CD4-positive, alpha-beta T cell treated with Interleukin-4 for 1 hour (primary cell): ENCODE measurements around the gene TUT7.
"Not testable (repeated sequence)": the region's sequence is repeated elsewhere in the genome, so short reads cannot be mapped to it uniquely, and the experiment has no call there.

ENCODE experiments used
- DNase-seq, 2 donors: peaks; one replicate each; pipeline ENCODE4 v3.0.0-alpha.2; 2020 to 2022

The TUT7 gene

DNA sequence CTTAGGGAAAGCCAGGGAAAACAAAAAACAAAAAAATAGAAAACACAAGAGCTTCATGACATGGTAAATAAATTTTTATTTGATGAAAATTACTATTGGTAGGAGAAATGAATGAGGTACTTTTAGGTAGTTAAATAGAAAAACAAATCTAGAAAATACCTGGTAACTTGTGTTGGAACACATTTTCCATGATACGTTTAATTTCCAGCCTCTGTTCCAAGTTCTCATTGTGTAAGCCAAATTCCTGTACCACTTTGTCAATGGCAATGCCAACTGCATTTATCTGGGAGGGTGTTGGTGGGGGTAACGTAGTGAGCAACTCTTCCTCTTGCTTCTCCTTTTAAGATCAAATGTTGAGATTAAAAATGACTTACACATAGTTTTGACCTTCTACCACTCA is 9.4 kb downstream of the TUT7 start:
- DNase-seq = no peak

DNA sequence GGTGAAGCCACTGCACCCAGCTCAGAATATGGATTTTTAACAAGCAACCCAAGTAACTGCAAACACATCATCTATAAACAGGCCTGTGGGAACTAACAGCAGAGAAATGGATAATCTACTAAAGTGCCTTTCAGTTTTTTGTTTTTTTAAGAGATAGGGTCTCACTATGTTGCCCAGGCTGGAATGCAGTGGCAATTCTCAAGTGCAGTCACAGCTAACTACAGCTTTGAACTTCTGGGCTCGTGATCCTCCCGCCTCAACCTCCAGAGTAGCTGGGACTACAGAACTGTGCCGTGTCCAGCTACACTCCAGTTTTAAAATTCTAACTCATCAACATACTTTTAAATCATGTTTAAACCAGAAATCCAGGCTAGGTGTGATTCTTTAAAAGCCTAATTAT is 11.9 kb downstream of the TUT7 start:
- no peak for DNase-seq

DNA sequence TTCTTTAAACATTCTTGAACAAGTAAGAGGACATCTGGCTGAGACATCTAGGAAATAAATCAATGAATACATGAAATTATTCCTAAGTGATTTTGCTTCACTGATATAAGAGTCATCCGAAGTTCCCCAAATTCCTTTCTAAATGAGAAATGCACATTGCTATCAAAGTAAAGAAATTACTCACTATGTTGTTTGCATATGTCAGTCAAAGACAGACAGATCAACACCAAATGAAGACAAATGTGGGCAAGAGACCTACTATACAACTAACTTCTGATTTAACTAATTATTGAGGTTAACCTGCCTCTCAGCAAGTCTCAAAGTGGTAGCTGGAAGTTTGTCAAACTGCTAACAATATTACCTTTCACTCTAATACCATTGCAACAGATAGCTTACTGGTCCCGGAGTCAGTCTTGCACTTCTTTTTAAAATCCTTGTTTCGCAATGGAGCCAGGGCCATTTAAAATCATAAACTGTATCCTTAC is 13.2 kb downstream of the TUT7 start:
- no peak for DNase-seq

DNA sequence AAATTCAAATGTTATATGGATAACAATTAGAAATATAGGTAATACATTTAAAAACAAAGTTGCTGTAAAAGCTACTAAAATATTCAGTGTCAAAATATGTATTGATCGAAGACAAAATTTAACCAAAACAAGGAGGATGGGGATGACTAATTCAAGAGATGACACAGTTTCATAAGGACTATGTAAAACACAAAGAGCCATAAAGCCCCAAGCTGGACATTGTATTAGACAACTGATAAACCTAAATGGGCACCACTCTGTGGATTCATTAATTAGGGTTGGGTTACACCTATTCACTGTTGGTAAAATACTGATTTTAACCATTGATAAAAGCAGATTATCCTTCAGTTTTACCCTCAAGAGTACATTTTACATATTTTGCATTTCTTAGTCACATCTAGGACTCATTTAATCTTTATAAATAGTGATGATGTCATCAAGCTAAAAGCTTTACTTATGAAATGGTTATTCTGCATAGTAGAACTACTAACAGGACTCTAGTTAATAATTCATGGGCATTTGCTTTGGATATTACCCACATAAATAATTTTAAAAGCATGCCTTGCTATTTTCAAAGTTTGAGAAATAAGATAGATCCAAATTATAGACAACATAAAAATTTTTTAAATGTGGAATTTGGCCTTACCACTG is 13.7 kb downstream of the TUT7 start:
- DNase-seq = no peak

DNA sequence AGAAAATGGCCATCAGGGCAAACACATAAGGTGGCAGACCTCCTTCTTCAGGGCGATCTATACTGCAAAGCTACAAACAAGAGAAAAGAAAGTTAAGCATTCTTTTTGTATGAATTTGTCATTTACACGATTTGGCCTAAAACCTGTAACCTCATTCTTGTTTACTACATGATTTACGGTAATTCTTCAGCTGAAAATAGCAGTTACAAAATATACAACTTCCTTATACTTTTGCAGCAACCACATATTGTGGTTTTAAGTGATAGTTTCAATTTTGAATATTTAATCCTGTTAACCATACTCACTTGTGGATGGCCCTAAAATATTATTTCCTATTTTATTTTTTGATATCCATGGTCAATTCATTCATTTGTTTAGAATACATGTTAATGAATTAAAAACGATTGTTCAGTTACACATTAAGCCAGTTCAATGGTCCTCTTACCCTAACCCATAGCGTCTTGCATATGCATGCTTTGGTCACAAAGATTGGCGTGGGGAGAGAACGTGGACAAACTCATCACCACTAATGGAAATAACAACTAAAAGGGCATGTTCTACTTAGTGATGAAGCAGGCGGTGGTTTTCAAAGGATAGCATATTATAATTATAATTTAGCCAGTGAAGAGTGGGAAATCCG is 16.6 kb downstream of the TUT7 start:
- DNase-seq = peak in 1 of 2 donors; percentile 63

DNA sequence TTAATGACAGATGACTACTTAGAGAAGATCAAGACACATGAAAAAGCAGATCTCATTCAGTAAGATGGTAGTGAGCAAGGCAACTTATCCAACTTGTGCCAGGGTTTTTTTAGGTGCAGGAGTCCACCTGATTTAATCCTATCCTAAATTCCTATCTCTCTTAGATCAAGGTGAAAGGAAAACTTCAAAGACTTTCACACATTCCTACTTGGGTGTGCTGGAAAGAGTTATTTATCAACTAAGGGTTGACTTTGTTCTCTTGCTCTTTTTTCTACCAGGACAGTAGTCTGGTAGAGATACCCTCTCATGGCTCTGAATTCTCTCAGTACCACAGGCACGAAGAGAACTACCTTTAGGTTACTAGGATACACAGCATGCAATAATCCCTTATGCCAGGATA is 18.2 kb downstream of the TUT7 start:
- DNase-seq = no peak

DNA sequence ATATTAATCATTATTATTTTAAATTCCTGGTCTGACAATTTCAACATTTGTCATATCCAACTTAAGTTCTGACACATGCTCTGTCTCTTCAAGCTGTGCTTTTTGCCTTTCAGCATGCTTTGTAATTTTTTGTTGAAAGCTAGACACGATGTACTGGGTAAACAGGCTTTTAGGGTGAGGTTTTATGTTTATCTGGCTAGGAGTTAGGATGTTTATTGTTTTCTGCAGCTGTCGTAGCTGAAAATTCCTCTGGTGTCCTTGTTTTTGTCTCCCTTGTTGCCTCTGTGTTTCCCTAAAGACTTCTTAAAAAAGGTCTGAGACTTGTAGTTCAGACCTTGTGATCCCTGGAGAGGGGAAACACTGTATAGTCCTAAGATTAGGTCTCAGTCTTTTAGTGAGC is 20.6 kb downstream of the TUT7 start:
- no peak for DNase-seq

DNA sequence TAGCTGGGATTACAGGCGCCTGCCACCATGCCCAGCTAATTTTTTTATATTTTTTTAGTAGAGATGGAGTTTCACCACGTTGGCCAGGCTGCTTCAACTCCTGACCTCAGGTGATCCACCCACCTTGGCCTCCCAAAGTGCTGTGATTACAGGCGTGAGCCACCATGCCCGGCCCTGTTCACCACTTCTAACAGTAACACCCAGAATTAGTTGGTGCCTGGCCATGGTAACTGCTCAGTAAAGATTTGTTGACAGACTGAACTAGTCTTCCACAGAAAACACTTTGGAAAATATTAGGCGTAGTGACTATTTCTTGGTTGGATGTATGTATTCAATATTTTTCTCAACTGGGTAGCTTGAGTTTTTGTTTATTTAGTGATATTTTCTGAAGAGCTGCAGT is 24.0 kb downstream of the TUT7 start:
- no peak for DNase-seq

DNA sequence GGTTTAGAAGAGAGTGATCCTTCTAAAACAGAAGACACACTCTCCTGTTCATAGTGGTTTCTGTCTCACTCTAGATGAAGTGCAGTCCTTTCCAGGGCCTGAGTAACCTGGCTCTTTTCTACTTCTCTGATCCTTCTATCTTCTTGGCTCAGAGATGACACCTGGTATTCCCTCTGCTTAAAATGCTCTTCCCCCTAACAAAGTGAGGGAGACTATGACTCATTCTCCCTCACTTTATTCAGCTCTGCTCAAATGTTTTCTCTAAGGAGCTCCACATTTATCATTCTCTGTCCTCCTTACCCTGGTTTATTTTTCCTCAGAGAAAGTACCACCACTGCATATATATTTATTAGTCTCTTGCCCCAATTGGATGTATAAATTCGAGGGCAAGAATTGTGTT is 24.6 kb downstream of the TUT7 start:
- DNase-seq = no peak

DNA sequence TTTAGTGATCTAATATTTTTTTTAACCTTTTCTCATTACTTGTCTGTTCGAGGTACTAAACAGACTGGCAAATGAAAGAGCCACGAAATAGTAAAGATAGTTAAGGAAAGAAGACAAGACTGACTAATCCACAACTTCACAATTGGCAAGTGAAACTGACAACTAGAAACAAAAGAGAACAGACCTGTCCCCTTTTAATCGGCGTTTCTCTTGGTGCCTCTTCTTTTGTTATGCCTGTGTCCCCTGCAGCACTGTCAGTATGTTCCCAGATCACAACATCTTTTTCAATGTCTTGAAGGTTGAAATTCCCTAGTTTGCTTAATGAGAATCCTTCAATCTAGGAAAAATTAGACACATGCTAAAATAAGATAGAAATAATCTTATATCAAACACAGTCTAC is 26.1 kb downstream of the TUT7 start:
- DNase-seq = no peak

DNA sequence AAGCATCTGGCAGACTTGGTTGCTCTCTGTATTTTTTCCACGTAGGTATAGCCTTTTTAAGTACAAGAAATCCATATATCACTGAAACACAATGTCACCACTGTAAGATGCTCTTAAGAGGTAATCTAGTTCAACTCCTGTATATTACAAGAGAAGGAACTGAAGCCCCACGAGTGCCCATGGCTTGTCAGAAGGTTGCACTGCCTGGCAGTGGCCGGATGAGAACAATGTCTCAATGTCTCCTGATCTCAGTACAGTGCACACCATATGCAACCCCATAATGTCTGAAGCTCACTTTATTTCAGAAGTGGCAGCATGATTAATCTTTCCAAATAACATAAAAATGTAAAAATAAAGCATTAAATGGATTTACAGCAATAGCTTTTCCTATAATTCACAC is 27.7 kb downstream of the TUT7 start:
- no peak for DNase-seq

DNA sequence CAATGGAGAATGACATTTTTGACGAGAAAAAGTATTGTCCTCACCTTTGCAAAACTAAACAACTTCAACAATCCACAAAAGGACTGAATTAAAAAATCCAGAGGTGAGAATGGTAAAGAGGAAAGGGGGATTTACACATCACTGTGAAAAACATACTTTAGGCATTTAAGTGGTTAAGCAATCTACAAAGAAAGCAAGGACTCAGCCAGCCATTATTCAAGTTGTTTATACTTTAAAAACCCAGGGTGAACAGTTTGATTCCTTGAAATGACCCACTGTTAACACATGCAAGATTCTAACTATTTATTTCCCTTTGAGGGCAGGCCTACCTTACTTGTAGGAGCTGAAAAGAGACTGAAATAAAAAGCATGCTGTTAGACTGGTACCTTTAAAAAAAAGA is 29.3 kb downstream of the TUT7 start:
- DNase-seq = no peak

DNA sequence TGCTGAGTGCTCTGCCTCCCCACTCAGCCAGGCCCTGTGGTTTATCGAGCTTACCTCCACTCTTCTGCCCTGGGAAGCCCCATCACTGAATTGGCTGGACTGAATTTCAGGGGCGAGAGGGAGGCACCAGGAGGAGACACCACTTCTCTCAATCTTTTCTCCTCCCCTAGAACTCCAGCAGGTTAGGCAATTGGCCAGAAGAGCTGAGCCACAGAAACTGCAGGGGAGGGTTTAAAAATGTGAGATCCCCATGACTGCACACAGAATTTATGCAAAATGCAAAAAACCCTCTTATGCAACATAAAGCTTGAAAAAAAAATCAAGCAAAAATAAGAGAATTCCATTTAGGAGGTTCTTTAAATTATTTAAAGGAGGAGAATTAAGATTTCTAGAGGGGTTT is 29.9 kb downstream of the TUT7 start:
- no peak for DNase-seq

DNA sequence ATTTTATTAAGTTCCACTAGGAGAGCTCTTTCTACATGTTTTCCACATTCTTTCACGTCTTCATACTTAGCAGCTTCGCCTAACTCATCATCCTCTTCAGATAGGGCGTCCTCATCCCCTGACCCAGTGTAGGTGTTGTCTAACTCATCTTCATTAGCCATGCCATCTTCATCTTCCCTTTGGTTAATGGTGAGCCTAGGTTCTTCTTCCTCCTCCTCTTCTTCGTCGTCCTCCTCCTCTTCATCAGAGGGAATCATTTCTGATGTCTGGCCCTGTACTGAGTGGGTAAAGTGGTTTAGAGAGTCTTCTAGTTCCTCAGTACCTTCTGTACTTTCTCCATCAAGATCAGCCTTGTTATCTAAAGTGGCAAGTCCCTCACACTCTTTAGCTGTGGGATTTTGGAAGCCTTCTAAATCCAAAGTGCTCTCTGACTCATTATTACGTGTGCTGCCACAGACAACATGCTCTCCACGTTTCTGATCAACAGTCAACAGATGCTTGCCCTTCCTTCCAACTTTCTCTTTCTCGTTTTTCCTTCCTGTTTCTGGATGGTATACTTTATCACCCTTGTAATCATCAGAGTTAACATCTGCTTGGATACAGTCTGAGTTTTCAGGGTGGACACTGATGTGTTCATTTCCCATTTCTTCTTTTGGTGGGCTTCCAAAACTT is 31.1 kb downstream of the TUT7 start:
- DNase-seq = no peak

DNA sequence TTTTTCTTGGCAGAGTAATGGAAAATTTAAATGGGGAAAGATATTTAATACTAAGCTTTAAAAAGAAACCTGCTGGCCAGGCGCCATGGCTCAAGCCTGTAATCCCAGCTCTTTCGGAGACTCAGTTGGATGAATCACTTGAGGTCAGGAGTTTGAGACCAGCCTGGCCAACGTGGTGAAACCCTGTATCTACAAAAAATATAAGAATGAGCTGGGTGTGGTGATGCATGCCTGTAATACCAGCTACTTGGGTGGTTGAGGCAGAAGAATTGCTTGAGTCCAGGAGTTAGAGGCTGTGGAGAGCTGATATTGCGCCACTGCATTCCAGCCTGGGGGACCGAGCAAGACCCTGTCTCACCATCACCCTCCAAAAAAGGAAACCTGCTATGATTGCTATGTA is 32.8 kb downstream of the TUT7 start:
- no peak for DNase-seq

DNA sequence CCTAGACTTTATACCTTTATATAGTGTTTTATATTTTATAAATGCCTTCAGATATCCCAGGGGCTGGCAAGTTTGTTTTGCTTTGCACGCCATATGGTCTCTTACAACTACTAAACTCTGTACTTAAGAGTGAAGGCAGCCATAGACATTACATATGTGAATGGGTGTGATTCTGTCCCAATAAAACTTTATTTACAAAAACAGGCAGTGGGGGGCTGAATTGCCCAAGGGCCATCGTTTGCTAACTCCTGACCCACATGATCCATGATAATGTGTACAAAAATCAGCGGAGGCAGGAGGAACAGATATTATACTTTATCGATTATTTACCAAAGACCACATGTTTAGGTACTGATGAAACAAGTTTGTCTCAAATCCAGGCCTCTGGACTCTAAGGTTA is 36.0 kb downstream of the TUT7 start:
- DNase-seq = no peak

DNA sequence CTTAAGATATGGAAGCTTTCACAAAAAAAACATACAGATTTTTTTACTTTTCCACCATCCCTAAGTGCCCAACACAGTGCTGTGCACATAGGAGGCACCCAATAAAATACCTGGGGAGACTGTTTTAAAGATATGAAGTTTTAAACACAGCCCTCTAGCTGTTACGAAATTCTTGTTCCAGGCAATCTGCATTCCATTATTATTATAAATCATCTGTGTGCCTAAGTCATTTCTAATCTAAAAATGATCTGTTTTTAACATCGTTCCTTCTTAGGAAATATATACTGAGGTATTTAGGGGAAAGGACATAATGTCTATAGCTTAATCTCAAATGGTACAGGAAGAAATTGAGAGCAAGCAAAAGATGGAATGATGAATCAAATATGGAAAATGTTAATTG is 39.1 kb downstream of the TUT7 start:
- DNase-seq = no peak

DNA sequence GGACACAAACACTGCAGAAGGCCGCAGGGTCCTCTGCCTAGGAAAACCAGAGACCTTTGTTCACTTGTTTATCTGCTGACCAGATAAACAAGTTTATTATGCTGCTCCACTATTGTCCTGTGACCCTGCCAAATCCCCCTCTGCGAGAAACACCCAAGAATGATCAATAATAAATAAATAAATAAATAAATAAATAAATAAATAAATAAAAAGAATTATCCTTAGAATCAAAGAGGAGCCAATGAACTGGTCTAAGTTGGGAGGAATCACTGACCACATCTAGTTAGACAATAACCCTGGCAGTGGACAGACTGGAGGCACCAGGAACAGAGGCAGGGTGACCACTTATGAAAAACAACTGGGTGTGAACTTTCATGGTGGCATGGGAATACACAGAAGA is 41.3 kb downstream of the TUT7 start:
- DNase-seq = not testable (repeated sequence)

DNA sequence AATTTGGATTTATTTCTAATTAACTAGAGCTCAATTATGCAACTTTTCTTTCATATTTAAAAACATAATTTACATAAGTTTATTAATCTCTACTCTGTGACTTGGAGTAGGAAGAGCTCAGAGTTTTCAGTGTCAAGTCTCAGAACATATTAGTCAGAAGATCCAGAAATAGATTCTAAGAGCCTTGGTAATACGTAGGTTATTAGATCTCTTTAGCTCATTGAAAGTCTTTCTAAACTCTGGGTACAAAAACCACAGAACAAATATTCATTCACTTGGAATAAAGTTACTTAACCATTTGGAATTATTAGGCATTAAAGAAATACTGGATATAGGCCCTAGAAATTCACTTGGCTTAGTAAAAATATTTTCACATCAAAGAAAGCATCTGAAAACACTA is 45.5 kb downstream of the TUT7 start:
- no peak for DNase-seq

DNA sequence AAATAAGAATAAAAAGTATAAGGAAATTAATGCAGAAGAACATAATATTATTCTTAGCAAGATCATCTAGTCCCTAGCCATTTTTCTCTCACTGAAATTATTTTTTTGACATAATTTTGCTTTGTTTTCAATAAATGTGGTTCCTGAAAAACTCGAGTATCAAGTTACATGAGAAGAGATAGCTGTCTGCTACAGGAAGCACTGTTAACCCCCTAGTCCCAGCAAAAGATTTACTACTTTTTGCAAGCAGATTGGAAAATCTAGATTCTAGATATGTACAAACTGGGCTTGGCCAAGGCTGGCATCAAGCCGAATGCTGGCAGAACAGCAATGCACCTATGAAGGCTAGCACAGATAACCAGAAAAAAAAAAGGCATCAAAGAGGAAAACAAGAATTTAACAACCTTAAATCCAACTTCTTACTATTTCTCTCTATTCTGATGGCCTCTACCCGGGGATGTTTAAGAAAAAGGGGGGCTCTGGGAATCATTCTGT is 49.9 kb downstream of the TUT7 start:
- DNase-seq = no peak

DNA sequence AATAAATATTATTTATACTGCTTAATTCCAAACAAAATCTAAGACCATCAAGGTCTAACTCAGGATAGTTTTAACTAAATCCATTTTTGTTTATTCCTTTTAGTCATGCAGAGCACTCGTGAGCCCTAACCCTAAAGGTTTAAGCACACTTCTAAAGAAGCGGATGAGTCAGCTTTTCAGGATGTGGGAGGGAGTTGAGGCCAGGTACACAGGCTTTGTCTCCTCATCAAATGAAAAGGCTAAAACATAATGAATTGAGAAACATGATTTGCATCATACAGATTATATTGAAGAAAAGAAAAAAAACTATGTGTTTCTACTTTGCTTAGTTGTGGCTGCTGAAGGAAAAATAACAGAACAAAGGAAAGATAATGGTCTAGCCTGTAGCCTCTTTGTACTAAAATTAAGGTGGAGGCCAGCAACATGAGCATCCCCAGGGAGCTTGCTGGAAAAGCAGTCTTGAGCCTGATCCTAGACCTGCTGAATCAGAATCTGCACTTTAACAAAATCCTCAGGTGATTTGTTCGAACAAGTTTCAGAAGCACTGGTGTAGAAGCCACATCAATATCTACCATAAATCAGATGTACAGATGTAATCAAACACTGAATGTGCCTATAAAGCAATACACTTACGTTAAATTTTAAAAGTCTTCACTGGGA is 50.8 kb downstream of the TUT7 start:
- DNase-seq = peak in 1 of 2 donors; percentile 65

DNA sequence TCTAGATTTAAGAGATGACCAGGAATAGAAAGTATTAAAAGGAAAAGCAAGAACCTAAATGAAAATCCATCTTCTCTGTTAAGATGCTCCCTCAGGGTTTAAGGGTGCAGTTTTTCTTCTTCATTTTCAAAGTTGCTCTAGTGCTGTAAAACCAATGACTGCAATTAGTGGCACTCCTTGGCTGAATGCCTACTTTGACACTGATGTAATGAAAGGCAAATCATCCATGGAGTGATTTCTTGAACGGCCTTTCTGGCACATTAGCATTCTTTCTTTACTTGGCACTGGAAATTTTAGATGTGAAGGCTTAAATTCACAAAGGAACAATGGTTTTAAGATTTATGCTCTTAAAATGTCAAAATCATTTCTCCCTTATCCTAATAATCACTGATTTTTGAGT is 52.5 kb downstream of the TUT7 start:
- DNase-seq = no peak

DNA sequence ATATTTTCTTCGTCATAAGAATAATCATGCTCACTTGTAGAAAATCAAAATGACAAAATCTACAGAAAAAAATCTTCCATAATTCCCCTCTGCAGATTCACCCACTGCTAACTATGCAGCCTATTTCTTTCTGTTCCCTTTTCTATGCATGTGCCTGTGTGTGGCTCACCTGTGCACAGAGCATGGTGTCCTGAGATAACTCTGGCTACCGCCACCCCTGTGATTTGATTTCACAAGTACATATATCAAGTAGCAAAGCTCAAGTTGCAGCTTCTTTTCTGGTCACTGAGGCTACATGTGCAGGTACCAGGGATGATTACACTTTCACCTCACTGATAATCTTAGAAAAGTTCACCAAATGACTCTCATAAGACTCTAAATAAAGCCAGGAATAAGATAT is 53.5 kb downstream of the TUT7 start:
- no peak for DNase-seq

DNA sequence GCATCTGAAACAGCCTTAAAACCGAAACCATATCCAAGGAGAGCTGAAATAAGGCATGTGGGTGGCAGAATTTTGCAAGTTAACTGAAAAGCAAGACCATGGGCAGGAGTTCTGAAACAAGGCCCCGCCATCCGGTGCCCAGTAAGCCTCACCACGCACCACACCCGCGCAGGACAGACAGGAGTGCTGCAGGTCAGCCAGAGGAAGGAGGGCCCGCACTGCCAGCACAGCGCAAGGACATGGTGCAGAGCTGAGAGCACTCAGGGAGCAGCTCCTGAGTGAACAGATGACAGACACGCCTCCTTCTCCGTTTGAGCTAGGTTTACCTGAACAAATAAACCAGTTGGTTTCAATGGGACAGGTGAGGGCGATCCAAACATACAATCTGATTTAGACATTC is 55.3 kb downstream of the TUT7 start:
- DNase-seq = no peak
